Stimulated activated CD8-positive, alpha-beta memory T cell treated with anti-CD3 and anti-CD28 coated beads, Interleukin-12 subunit alpha, Interleukin-12 subunit beta, amount 100 ng/mL, for 1 hour (primary cell): ENCODE data around the gene PROCR.
"Not testable (repeated sequence)": the region's sequence is repeated elsewhere in the genome, so short reads cannot be mapped to it uniquely, and the experiment has no call there.

ENCODE experiments used
- DNase-seq: peaks from one replicate; pipeline ENCODE4 v3.0.0-alpha.2; 2020; ENCODE audit warnings: low read depth

The PROCR gene

GRCh38 chr20:35193031-35193791, 21.3 kb downstream of the PROCR start:
- DNase-seq: not testable (repeated sequence)

GRCh38 chr20:35196313-35196712, 24.4 kb downstream of the PROCR start:
- no peak for DNase-seq

GRCh38 chr20:35199740-35200139, 27.9 kb downstream of the PROCR start:
- no peak for DNase-seq

GRCh38 chr20:35200267-35200666, 28.4 kb downstream of the PROCR start:
- no peak for DNase-seq

GRCh38 chr20:35201467-35201866, 29.6 kb downstream of the PROCR start:
- not testable (repeated sequence) for DNase-seq

GRCh38 chr20:35206802-35207201, 34.9 kb downstream of the PROCR start:
- DNase-seq: no peak

GRCh38 chr20:35207950-35208611, 36.2 kb downstream of the PROCR start:
- DNase-seq: peak; percentile 70

GRCh38 chr20:35215066-35215956, 43.4 kb downstream of the PROCR start:
- DNase-seq: no peak

- DNase-seq: no peak
Measured at GRCh38 chr20:35216541-35216940, 44.7 kb downstream of the PROCR start.

GRCh38 chr20:35223941-35224340, 52.1 kb downstream of the PROCR start:
- no peak for DNase-seq

GRCh38 chr20:35224536-35224935, 52.7 kb downstream of the PROCR start:
- DNase-seq: no peak

- no peak for DNase-seq
Measured at GRCh38 chr20:35225319-35226125, 53.6 kb downstream of the PROCR start.

- DNase-seq: no peak
Measured at GRCh38 chr20:35226126-35226883, 54.4 kb downstream of the PROCR start, which contains the start of gene MMP24. Gene MMP24 (plus strand): TSS chr20:35226690. CDS start chr20:35226739, 49 bp downstream.
